ENCODE results near the gene ABAT. TPM values are rescaled to one million over a fixed set of nuclear protein-coding genes. Genes with fewer than 3 reads are reported as not detected.
A peak's percentile ranks its signal among the peaks of the same experiment; 100 is the strongest.

ABAT gene
- total RNA-seq (2014; rRNA removed; shearing (Covaris generic)): 2.2 and 3.9 TPM in 2 replicates

GRCh38 chr16:8674413-8675022 is at the start of gene ABAT:
Gene ABAT (plus strand): TSS chr16:8674617. CDS start chr16:8735740, 61,123 bp downstream.
- peak; percentile 91 for DNase-seq (ENCODE audit: low read depth)

- no peak for DNase-seq (ENCODE audit: low read depth)
Measured at GRCh38 chr16:8625491-8626087, 48.8 kb upstream of the ABAT start.

GRCh38 chr16:8626946-8627345 is 47.5 kb upstream of the ABAT start:
- DNase-seq (ENCODE audit: low read depth): no peak

GRCh38 chr16:8627456-8627855 is 47.0 kb upstream of the ABAT start:
- no peak for DNase-seq (ENCODE audit: low read depth)

- DNase-seq (ENCODE audit: low read depth): no peak
Measured at GRCh38 chr16:8628981-8629725, 45.3 kb upstream of the ABAT start.

GRCh38 chr16:8630255-8630953 is 44.0 kb upstream of the ABAT start:
- DNase-seq (ENCODE audit: low read depth): no peak

GRCh38 chr16:8631373-8631772 is 43.0 kb upstream of the ABAT start:
- no peak for DNase-seq (ENCODE audit: low read depth)

GRCh38 chr16:8631818-8632465 is 42.5 kb upstream of the ABAT start:
- DNase-seq (ENCODE audit: low read depth): no peak

- DNase-seq (ENCODE audit: low read depth): no peak
Measured at GRCh38 chr16:8632675-8633182, 41.7 kb upstream of the ABAT start.

GRCh38 chr16:8634991-8635736 is 39.3 kb upstream of the ABAT start:
- DNase-seq (ENCODE audit: low read depth): peak; percentile 21

- DNase-seq (ENCODE audit: low read depth): no peak
Measured at GRCh38 chr16:8639694-8640093, 34.7 kb upstream of the ABAT start.

GRCh38 chr16:8641671-8642070 is 32.7 kb upstream of the ABAT start:
- no peak for DNase-seq (ENCODE audit: low read depth)

GRCh38 chr16:8642146-8642545 is 32.3 kb upstream of the ABAT start:
- DNase-seq (ENCODE audit: low read depth): no peak

GRCh38 chr16:8644211-8645140 is 29.9 kb upstream of the ABAT start:
- no peak for DNase-seq (ENCODE audit: low read depth)

- DNase-seq (ENCODE audit: low read depth): no peak
Measured at GRCh38 chr16:8645141-8645521, 29.3 kb upstream of the ABAT start.

- DNase-seq (ENCODE audit: low read depth): no peak
Measured at GRCh38 chr16:8645831-8646230, 28.6 kb upstream of the ABAT start.

- no peak for DNase-seq (ENCODE audit: low read depth)
Measured at GRCh38 chr16:8646326-8647053, 27.9 kb upstream of the ABAT start.

- DNase-seq (ENCODE audit: low read depth): no peak
Measured at GRCh38 chr16:8647721-8648318, 26.6 kb upstream of the ABAT start.

- no peak for DNase-seq (ENCODE audit: low read depth)
Measured at GRCh38 chr16:8648877-8649276, 25.5 kb upstream of the ABAT start.
